NCI-H2171 (cell line): ENCODE data around the gene CDH9.
"Not testable (repeated sequence)": the region's sequence is repeated elsewhere in the genome, so short reads cannot be mapped to it uniquely, and the experiment has no call there.

Experiments
- DNase-seq: peaks from one replicate; lab custom pipeline; 2025; lab: John Stamatoyannopoulos, UW

CDH9 gene

DNA sequence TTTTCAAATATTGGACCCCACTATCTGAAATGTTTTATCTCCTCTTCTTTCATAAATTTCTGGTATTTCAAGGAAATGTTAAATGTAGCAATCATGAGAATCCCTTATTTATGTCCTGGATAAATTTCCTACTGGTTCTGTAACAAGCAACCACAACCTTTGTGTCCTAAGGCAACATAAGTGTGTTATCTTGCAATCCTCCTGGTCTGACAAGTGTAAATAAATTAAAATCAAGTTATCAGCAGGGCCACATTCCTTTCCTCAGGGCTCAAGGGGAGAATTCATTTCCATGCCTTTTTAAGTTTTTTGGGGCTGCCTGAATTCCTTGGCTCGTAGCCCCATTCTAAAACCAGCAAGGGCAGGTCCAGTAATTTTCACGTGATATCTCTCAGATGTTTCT, 83.2 kb downstream of the CDH9 start:
- no peak for DNase-seq

DNA sequence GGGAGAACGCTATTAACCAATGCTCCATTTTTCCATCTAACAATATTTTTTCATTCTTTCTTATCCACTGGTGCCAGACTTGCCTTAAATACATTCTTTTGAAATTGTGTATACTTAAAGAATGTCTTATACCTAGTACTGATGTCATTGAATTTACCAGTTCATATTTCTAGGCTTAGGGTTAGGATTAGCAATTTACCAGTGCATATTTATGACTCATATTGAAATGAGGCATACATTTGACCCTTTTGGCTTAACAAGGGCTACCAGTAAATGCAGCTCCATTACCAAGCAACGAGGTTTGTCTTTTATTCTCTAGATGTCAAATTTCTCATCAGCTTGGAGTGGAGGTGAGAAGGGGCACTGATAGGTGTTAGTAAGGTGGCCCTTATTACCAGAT, 89.5 kb downstream of the CDH9 start:
- DNase-seq, result no peak

DNA sequence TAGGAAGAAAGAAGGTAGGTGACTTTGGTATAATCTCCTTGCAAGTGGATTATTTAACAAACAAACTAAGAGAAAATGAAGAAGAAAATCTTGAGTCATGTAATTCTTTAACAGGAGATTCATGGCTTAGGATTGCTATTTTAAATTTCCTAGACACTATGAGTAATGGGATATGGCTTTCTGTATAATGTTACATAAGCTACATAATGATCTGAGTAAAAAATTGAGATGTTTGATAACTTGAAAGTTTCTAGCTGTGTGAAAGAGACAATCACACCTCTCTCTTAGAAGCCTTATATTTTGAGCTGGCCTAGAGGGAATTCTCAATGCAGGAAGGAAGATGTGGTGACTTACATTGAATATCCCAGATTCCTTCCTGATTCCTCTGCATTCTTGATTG, 92.5 kb downstream of the CDH9 start:
- no peak for DNase-seq

DNA sequence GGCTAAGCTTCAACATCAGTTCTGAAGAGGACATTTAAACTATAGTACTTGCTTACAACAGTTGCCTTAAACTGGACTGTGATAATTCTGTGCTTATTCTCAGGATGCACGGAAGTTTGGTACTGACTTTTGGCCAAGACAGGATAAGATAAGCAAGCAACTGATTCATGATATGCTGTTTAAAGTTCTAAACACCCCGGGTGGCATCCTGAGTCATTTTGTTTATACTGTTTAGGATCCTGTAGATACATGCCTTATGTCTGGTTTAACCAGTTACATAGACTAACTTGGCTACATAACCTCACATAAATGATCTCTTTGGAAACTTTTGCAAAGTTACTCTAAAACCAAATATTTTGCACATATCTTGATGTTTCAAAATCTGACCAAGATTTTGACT, 95.9 kb downstream of the CDH9 start:
- no peak for DNase-seq

DNA sequence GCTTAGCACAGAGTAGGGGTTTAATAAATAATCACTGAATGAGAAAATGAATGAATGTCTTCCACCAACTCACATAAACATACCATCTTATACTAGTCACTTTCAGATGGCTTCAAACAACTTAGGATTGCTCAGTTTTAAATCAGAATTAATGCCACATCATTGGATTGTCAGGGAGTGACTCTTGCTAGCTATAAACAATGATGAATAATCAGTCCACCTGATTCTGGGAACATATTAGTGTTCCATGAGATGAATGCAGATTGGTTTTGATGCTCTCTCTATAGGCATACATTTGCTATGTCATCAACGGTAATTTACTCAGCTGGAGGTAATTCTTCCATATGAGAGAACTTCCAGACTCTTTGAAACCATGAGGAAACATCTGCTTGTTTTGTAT, 97.4 kb downstream of the CDH9 start:
- DNase-seq, result no peak

DNA sequence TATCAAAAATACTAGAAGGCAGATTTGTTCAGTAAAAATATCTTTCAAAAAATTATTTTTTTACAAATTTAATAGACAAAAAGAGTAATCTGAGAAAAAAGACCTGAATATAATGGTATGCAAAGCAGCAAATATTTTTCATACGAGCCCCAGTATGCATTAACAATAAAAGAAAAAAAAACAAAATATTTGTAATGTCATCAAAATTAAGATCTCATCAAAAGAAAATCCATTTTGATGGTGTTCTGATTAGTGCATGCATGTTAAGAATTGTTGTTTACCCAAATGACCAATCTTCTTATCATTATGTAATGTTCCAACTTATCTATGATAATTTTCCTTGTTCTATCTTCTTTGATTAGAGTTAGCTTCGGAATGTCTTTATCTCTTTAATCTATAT, 106.1 kb downstream of the CDH9 start:
- no peak for DNase-seq

DNA sequence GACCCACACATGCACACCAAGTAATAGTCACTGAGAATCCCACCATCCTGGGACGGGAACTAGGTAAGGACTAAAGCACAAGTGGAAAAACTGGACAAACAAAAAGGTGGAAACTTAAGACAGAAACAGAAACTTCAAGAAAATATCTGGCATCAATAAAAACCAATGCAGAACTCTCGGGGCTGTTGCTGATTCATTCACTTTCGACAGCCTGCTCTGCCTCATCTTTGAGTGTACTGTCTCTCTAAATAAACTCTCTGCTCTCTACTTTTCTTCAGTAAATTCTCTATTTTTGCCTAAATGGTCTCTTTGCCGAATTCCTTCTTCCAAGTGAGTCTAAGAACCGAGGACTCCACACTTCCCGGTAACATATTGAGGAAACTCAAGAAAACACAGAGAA, 116.9 kb downstream of the CDH9 start:
- no peak for DNase-seq

DNA sequence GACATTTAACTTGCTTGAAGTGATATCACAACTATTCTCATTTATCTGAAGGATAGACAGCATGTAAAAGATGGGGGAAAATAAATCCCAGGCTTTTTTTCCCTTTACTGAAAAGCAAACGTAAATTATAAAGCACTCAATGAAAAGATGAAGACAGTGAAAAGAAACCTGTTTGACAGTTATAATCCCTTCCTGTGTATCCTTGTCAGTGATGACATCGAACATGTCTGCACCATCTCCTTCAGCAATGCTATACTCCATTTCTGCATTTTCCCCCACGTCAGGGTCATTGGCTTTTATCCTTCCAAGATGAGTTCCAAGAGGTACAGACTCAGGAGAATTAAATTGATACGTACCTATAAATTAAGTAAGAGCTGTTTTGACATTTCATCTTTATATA, 134.9 kb downstream of the CDH9 start:
- no peak for DNase-seq

DNA sequence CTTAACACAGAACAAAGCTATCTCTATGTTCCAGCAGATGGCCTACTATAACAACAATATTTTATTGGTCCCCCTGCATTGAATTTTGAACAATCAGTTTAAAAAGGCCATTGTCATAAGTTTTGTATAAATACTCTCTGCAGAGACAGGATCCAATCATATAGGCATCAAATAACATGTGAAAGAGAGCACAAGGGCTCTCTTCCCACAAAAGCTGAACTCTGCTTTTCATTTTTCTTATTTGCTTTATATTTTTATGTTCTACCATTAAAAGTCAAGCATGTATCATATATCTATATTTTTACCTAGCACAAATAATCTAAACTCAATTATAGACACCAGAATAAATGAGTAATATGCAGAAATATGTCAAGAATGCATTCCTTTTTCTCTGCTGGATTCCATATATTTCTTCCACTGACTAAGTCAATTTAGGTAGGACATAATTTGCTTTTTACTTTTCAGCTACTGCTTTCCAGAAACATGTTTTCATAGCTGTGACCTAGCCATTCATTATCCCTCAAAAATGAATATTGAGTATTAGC, 143.6 kb downstream of the CDH9 start:
- DNase-seq, result no peak

DNA sequence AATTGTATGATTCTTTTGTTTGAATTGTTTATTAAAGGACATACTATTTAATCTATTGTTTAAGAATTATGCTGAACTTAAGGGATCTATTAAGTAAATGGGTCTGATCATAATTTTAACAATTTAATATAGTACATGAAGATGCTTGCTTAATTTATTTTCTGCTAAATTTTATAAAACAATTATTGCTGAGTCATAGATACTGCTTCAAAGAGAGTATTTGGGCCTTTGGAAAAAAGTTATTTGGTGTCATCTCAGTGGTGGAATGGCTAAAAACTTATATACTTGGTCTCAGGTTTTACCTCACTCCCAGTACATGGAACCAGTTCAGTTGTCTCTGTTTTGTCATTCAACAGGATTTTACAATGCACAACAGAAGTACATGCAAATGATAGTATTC, 145.3 kb downstream of the CDH9 start:
- DNase-seq, result no peak

DNA sequence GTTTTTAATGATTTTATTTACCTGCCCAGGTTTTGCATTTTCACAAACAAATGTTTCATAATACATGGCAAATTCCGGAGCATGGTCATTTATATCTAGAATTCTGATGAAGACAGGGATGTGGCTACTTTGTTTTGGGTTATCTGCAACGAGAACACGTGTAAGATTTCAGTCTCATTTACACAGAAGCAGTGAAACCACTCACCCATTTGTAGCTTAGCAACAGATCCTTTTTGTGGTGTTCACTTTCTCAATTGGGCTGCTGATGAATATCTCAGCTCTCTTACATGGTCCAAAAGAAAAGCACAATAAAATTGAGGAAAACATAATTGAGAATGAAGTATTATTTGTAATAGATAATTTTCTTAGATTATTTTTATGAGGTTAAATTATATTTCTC, 148.6 kb downstream of the CDH9 start:
- no peak for DNase-seq

DNA sequence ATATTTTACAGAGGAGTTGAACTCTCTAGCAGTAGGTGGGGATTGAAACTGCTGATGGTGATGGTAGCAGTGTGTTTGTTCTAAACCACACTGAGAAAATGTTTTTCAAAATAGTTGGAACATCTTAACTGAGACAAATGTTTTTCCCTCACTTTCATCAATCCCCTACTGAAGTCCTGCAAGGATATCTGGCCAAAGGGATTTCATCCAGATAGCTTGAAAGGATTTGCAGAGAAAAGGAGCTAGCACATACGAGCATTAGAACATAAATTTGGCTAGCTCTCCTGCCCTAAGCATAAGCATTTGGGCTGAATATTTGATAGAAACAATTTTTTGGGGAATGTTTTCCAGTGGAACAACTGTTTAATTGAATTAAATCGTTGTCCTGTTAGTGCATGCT, 153.9 kb downstream of the CDH9 start:
- DNase-seq, result no peak

DNA sequence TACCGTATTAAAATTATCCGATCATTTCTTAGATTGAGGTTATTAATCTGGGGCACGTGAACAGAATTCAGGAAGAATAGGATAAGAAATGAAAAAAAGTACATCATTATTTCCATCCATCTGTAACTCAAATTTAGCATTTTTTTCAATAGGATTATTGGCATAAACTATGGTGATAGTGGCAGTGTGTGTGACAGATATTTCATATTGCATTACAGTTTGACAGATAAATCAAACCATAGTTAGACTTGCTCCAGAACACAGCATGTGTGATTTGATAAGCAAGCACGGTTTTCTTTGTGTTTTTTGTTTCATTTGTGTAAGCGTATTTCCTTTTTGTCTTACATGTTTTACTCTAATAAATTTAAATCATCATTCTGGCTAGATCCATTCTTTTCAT, 155.0 kb downstream of the CDH9 start:
- DNase-seq, result no peak

DNA sequence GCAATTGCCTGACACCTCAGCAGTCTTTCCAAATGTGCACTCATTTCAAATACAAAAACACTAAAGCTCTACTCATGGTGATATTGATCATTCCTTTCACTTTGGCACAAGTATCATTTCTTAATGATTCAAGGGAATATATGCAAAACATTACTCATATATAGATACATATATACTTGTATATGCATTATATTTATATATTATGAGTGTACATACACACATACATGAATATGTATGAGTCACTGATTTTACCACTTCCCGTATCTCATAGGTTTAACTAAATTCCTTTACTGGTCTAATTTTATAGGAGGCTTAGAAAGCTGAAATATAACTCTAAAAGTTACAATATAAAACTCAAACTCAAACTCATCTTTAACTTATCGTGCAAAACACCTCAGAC, 156.5 kb downstream of the CDH9 start:
- no peak for DNase-seq

DNA sequence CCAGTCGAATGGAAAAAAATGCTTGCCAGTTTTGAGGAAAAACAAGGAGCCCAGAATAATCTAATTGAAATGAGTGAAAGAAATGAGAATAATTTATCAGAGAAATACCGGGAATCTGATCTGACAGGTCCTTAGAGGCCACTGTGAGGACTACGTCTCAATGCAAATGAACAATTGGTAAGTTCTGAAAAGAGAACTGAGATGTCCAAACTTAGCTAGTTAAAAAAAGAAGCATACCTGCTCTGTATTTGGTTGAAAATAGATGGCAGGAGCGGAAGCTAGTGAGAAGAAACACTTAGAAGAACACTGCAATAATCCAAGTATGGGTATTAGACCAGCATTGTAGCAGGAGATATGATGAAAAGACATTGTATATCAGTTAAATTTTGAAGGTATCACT, 161.2 kb downstream of the CDH9 start:
- no peak for DNase-seq

DNA sequence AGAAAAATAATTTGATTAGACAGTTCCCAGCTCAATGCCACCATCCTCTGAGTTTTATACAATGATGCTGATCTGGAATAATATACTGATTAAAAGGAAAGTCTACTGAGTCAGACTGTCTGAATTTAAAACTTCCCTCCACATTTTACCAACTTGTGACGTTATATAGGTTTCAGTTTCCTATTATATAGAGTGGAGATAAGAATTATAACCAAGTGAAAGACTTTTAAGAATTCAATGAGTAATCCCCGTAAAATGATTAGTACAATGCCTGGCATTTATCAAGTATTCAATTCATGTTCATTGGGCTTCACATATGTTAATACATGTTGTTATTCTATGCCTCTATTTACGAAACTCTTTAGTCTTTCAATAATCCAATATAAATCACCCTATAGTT, 166.0 kb downstream of the CDH9 start:
- DNase-seq, result no peak

DNA sequence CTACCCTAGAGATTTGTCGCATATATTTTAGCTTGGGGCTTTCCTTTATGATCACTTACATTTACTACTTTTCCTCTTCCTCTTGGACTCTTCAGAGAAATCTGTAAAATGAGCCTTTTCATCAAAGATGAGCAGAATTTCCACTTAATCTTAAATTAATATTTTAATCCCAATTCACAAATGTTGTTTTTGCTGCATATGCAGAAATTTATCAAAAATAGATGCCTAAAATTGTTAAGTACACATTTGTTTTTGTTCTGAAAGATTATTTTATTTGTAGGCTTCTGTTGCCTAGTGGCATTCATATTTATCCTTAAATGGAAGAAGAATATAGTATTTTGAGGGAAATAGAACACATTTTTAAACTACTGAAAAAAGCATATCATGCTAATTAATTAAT, 168.6 kb downstream of the CDH9 start:
- no peak for DNase-seq

DNA sequence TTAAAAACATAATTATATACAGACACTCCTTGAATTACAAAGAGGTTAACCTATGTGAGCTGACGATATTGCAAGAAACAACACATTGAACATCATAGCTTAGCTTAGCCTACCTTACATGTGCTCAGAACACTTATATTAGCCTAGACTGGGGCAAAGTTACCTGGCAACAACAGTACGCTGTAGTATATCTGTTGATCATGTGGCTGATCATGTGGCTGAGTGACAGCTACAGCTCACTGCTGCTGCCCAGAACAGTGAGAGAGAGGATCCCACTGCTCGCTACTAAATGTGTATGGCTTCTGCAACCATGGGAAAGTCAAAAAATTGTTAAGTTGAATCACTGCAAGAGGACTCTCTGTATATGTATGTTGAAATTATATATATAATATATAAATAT, 169.9 kb downstream of the CDH9 start:
- no peak for DNase-seq

DNA sequence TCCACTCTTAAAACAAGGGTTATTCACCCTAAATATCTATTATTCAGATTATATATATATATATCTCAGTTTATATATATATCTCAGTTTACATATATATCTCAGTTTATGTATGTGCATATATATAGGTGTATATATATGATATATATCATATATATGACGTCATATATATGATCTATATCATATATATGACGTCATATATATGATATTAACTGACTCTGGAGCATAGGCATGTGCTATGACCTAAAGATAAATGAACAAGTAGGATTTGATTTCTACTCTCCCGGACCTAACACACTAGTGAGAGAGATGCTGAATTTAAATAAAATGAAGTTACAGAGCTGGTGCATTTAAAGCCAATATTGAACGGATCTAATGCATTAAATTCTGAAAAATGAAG, 174.3 kb downstream of the CDH9 start:
- DNase-seq, result no peak

DNA sequence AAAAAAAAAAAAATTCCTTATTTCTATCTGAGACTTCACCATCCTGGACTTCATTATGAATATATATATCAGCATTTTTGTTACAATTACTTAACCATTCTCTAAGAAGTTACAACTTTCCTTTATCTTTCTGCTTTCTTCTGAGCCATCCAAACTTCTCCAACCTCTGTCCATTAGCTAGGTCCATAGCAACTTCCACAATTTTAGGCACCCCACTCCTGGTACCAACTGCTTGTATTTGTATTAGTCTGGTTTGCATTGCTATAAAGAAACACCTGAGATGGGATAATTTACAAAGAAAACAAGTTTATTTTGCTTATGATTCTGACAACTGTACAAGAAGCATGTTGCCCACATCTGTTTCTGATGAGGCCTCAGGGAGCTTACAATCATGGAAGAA, 182.1 kb downstream of the CDH9 start:
- DNase-seq, result no peak

DNA sequence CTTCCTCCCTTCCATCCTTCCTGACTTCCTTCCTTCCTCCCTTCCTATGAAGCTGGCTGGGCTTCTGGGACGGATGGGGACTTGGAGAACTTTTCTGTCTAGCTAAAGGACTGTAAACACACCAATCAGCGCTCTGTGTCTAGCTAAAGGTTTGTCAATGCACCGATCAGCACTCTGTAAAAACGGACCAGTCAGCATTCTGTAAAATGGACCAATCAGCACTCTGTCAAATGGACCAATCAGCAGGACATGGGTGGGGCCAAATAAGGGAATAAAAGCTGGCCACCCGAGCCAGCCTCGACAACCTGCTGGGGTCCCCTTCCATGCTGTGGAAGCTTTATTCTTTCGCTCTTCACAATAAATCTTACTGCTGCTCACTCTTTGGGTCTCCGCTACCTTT, 185.9 kb downstream of the CDH9 start:
- DNase-seq, result not testable (repeated sequence)

DNA sequence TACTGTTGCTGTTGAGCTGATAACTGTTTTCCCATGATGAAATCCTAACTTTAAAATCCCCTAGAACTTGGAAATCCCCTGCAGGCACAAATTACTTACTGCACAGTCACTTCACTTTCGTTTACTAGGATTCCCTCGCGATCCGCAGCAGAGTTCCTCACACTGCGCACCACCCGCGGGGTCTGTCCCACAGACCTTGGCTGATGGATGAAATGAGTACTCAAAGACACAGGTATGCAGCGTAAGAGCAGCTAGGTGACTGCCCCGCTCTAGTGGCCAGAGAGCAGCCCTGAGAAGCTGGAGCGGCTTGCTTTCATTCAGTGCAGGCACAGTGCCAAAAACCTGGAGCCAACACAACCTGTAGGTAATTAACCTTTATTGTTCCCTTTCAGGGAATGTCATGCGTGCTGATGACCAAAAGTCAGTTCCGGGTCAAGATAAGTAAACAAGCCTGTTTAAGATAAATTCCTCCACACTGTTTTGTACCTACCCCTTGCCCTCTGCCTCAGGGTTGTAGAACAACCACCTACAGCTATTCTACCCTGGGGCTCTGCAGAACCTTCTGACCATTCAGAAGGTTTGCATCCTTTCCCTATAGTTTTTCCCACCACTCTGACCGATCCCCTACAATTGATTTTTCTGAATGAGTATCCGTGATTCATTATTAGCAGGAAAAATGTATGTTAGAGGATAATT, 191.2 kb downstream of the CDH9 start:
- DNase-seq, result no peak

DNA sequence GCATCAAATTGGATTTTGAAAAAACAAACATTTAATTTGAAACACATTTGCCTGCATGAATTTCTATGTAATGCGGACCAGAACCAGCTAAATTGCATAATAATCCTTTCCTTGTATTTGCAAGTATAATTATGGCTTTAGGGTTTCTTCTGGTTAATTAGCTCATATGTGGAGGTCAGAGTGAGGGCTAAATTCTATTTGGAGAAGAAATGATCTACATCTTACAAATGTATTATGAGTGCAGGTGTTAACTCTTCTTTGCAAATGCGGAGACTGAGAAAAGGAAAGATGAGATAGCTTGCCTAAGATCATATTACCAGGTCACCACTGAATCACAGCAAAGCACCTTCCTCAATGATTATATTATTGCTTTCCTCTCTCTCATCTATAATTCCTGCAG, 194.7 kb downstream of the CDH9 start:
- DNase-seq, result no peak

DNA sequence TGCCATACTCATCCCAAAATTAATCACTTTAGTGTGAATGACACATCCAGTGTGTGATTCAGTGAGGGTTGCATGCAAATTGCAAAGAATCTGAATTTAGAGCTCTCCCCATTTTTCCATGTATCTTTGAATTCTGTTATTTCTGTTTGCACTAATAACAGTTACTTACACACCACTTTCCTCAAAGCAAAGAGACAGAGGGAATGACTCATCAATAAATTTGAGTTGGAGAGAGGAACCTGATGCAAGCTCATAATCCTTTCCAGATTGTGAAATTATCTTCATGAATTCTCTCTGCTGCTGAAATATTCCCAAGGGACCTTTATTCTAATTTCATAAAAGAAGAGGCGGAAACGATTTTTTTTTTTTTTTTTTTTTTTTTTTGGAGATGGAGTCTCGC, 204.8 kb downstream of the CDH9 start:
- peak; percentile 42 for DNase-seq
